LNCaP clone FGC (cell line): ENCODE measurements around the gene USP54.

Source experiments
- DNase-seq: peaks from one replicate; pipeline ENCODE4 v3.0.0-alpha.2; 2011; ENCODE audit warnings: low read depth
- H3K4me3 ChIP-seq: 2 replicates; pipeline ENCODE4 v1.5.1; 2011; ENCODE audit warnings: mild to moderate bottlenecking, low read depth, low read length, control low read depth
- TF ChIP-seq, protein P1 (sequence below): IDR thresholded peaks from 2 replicates; pipeline ENCODE4 v1.5.1; 2012; ENCODE audit warnings: mild to moderate bottlenecking; ENCODE audit not compliant: control insufficient read depth, insufficient read depth; ENCODE audit errors: extremely low read depth

USP54 gene

DNA sequence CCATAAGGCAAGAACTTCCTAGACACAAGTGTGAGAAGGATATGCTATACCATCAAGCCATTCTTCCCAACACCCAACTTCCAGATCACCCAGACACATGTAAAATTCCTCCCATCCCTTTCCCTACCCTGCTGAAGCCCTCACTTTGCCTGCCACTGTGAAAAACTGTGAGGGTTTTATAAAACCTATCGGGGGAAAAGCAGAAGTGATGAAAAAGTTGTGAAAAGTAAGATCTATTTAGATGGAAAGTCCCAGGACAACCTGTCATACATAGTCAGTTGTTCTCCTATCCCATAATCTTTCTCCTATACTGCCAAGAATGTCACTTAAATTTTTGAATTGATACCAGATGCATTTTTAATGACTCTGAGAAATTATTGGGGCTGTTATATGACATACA, 56.3 kb downstream of the USP54 start:
- TF ChIP-seq, protein P1, sequence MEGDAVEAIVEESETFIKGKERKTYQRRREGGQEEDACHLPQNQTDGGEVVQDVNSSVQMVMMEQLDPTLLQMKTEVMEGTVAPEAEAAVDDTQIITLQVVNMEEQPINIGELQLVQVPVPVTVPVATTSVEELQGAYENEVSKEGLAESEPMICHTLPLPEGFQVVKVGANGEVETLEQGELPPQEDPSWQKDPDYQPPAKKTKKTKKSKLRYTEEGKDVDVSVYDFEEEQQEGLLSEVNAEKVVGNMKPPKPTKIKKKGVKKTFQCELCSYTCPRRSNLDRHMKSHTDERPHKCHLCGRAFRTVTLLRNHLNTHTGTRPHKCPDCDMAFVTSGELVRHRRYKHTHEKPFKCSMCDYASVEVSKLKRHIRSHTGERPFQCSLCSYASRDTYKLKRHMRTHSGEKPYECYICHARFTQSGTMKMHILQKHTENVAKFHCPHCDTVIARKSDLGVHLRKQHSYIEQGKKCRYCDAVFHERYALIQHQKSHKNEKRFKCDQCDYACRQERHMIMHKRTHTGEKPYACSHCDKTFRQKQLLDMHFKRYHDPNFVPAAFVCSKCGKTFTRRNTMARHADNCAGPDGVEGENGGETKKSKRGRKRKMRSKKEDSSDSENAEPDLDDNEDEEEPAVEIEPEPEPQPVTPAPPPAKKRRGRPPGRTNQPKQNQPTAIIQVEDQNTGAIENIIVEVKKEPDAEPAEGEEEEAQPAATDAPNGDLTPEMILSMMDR: no peak
- DNase-seq: no peak
- no peak overlapping the region for H3K4me3 ChIP-seq

DNA sequence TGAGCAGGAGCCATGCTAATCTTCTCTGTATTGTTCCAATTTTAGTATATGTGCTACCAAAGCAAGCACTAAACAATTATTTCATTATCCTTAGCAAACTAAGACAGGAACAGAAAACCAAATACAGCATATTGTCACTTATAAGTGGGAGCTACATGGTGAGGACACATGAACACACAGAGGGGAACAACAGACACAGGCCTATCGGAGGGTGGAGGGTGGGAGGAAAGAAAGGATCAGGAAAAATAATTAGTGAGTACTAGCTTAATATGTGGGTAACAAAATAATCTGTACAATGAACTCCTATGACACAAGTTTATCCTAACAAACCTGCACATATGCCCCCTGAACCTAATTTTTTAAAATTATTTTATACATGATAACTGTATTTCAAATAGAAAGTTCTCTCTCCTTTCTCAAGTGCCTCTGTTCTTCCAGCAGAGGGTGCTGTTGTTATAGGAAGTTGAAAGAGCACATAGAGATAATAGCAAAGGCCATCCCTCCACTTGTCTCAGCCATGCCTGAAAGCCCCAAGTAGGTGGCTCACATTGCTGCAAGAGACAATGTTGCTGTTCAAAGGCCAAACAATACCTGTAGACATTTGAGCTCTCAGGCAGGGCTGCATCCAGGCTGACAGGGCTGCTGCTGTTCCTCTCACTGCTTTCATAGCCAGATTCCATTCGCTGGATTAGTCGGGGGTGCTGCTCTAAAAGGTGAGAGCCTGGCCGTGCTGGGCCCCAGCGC, 61.9 kb downstream of the USP54 start:
- DNase-seq: peak; percentile 53
- TF ChIP-seq, protein P1: peak; percentile 65
- no peak overlapping the region for H3K4me3 ChIP-seq

DNA sequence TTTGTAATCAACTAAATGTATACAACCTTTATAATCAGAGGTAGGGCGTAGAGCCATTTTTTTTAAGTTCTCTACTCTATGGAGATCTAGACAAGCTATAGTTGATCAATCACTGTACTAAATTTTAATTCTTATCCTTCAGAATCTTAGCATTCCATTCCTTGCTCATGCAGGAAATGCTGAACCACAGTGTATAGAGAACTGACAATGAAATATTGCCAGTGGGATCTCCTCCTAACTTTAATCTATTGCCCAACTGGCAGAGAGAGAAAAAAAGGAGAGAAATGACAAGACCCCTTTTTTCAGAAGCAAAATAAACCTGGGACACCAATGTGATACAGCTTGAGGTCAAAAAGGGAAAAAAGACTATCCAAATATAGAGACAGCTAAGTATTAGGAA, 68.9 kb downstream of the USP54 start:
- no peak overlapping the region for H3K4me3 ChIP-seq
- TF ChIP-seq, protein P1: no peak
- no peak for DNase-seq

DNA sequence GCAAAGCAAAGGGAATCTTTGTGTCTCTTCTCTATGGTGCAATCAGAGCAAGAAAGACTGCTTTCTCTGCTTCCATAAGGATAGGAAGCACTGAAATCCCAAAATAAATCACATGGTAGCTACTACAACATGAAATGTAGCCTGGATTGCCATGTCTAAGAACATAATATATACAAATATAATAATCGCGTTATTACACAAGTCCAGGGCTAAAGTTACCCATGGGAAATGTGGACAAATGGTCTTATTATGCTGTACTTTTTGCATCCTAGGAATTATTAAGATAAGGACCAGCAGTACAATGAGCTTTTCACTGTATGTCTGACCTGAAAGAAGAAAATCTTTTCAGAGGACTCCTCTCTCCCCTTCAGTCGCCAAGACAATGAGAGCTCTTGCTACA, 71.8 kb downstream of the USP54 start:
- TF ChIP-seq, protein P1: no peak
- no peak for DNase-seq
- H3K4me3 ChIP-seq: no peak overlapping the region

DNA sequence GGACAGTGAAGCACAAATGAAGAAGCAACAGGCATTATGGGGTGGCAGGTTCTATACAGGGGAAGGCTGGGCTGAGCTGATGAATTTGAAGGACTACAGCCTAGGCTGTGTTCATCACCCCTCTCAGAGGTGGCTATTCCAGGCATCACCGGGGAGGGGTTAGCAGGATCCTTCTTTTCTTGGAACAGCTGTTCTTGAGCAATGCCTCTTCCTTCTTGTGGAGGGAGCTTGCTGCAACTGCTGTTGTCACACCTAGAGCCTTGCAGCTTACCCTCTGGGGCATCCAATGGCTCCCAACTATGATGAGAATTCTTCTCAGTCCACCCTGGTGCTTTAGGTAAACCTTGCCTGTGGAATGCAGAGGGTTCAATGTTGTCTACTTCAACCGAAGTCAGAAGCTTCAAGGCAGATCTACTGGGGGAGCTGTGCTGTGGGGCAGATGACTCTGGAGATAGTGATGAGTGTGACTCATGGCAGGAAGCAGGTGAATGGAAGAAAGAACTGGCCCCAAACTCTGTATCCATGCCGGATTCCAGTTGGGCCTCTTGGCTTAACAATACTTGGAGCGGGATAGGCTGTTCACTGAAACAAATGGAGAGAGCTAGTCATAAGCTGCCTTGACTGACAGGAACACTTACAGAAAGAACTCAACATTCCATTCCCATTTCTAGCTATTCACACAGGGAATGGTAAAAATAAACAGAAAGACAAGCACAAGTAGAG, 73.8 kb downstream of the USP54 start:
- TF ChIP-seq, protein P1: no peak
- DNase-seq: no peak
- H3K4me3 ChIP-seq: no peak overlapping the region

DNA sequence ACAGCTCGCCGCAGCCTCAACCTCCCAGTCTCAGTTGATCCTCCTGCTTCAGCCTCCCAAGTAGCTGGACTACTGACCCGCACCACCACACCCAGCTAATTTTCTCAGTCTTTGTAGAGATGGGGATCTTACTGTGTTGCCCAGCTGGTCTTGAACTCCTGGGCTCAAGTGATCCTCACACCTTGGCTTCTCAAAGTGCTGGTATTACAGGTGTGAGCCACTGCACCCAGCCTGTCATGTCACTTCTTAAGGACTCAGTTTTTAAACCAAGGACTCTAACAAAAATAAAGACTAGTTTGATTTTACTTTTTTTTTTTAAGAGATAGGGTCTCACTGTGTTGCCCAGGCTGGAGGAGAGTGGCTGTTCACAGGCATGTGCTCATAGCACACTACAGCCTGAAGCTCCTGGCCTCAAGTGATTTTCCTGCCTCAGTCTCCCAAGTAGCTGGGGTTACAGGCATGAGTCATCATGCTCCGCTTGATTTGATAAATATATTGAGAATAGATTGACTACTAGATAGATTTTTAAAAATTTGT, 78.9 kb downstream of the USP54 start:
- no peak for DNase-seq
- TF ChIP-seq, protein P1: no peak
- no peak overlapping the region for H3K4me3 ChIP-seq
